Activated T-cell treated with anti-CD3 and anti-CD28 coated beads for 1 hour (primary cell): ENCODE results near the gene SLC25A17.
"Not testable (repeated sequence)": the region's sequence is repeated elsewhere in the genome, so short reads cannot be mapped to it uniquely, and the experiment has no call there.

Source experiments
- DNase-seq: peaks from one replicate; pipeline ENCODE4 v3.0.0-alpha.2; 2020; ENCODE audit warnings: low read depth

Gene SLC25A17

GRCh38 chr22:40818747-40819598, at the start of gene SLC25A17:
Gene SLC25A17 (minus strand): TSS chr22:40819346. CDS start chr22:40819248, 98 bp downstream.
- DNase-seq, result peak; percentile 86

- not testable (repeated sequence) for DNase-seq
Observed at GRCh38 chr22:40868379-40868778, 49.2 kb upstream of the SLC25A17 start.

GRCh38 chr22:40867109-40867508, 48.0 kb upstream of the SLC25A17 start:
- DNase-seq, result no peak

- DNase-seq, result no peak
Observed at GRCh38 chr22:40862537-40862936, 43.4 kb upstream of the SLC25A17 start.

GRCh38 chr22:40862013-40862412, 42.9 kb upstream of the SLC25A17 start, which contains the start of gene DNAJB7:
Gene DNAJB7 (minus strand): TSS chr22:40862113. CDS start chr22:40861994, 119 bp downstream.
- no peak for DNase-seq

- DNase-seq, result no peak
Observed at GRCh38 chr22:40857309-40857855, 38.2 kb upstream of the SLC25A17 start.

GRCh38 chr22:40856513-40857308, 37.6 kb upstream of the SLC25A17 start, which contains the start of the genes ST13 and XPNPEP3:
Gene ST13 (minus strand): TSS chr22:40856639. CDS start chr22:40856540, 99 bp downstream.
Gene XPNPEP3 (plus strand): TSS chr22:40857148. CDS start chr22:40857182, 34 bp downstream.
- DNase-seq, result peak; percentile 94

- DNase-seq, result peak; percentile 3
Observed at GRCh38 chr22:40855979-40856512, 36.9 kb upstream of the SLC25A17 start.

GRCh38 chr22:40855071-40855978, 36.2 kb upstream of the SLC25A17 start:
- DNase-seq, result no peak

- DNase-seq, result no peak
Observed at GRCh38 chr22:40853961-40854360, 34.8 kb upstream of the SLC25A17 start.

- DNase-seq, result no peak
Observed at GRCh38 chr22:40853333-40853732, 34.2 kb upstream of the SLC25A17 start.

- DNase-seq, result not testable (repeated sequence)
Observed at GRCh38 chr22:40845816-40846215, 26.7 kb upstream of the SLC25A17 start.

- DNase-seq, result no peak
Observed at GRCh38 chr22:40844951-40845350, 25.8 kb upstream of the SLC25A17 start.

GRCh38 chr22:40838486-40838885, 19.3 kb upstream of the SLC25A17 start:
- DNase-seq, result no peak

GRCh38 chr22:40834619-40835018, 15.5 kb upstream of the SLC25A17 start:
- no peak for DNase-seq

- DNase-seq, result no peak
Observed at GRCh38 chr22:40829131-40829530, 10.0 kb upstream of the SLC25A17 start.

- no peak for DNase-seq
Observed at GRCh38 chr22:40826984-40827741, 8.0 kb upstream of the SLC25A17 start.

- DNase-seq, result not testable (repeated sequence)
Observed at GRCh38 chr22:40826292-40826691, 7.1 kb upstream of the SLC25A17 start.

GRCh38 chr22:40823426-40823825, 4.3 kb upstream of the SLC25A17 start:
- DNase-seq, result no peak

GRCh38 chr22:40819599-40820140, 524 bp upstream of the SLC25A17 start:
- no peak for DNase-seq
